ENCODE results near the gene RNPEP. TPM values are rescaled to one million over a fixed set of nuclear protein-coding genes. Genes with fewer than 3 reads are reported as not detected.

Gene RNPEP
- total RNA-seq, 1 donor from 2014 or later, result 51.4 TPM

DNA sequence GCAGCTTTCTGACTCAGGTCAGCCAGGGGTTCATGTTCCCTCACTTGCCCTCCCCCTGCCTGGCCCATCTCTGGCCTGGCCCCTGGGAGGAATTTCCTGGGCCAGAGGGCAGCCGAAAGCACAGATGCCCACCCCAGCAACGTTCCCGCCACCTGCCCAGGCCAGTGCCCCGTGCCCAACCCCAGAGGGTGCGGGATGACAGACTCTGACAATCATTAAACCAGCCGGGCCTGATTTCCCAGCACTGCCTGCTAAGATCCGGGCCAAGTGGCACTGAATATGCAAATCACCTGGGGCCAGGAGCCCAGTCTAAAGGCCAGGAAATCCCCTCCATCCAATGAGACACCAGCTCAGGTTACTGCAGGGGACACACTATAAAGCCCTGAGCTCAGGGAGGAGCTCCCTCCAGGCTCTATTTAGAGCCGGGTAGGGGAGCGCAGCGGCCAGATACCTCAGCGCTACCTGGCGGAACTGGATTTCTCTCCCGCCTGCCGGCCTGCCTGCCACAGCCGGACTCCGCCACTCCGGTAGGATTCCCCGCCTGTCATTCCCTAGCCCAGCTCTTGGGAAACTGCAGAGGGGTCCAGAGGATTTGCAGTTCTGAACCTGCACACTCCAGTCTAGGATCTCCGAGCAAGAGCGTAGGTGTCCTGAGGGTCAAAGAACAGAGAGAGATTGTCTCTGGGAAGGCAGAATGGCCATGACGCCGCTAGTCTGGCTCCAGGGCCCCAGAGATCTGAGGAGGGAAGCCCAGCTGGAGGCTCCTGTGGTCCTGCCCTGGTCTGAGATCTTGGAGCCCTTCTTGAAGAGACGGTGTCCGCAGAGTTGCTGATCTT is 27.9 kb downstream of the RNPEP start, which contains the start of gene ELF3:
Gene ELF3, plus strand, starts transcription at position 408 of the 836 bp plus-strand sequence. CDS start 550 bp downstream, outside the sequence.
- DNase-seq (ENCODE audit: extremely low spot score, unreplicated experiment), result no peak
- Mint-ChIP-seq H3K4me1 (ENCODE audit: unreplicated experiment) (peaks cover 35% of the 10 kb centered on the region), H3K36me3 (ENCODE audit: unreplicated experiment) (peaks cover 6% of the 10 kb centered on the region), H3K27me3 (ENCODE audit: unreplicated experiment) (no peaks in the 10 kb centered on the region), H3K27ac (ENCODE audit: unreplicated experiment) (peak within 1 kb of the TSS; percentile 21), H3K4me3 (ENCODE audit: unreplicated experiment) (no peak within 1 kb of the TSS), H3K9me3 (ENCODE audit: unreplicated experiment) (no peaks in the 10 kb centered on the region)
- TF ChIP-seq, protein P1, sequence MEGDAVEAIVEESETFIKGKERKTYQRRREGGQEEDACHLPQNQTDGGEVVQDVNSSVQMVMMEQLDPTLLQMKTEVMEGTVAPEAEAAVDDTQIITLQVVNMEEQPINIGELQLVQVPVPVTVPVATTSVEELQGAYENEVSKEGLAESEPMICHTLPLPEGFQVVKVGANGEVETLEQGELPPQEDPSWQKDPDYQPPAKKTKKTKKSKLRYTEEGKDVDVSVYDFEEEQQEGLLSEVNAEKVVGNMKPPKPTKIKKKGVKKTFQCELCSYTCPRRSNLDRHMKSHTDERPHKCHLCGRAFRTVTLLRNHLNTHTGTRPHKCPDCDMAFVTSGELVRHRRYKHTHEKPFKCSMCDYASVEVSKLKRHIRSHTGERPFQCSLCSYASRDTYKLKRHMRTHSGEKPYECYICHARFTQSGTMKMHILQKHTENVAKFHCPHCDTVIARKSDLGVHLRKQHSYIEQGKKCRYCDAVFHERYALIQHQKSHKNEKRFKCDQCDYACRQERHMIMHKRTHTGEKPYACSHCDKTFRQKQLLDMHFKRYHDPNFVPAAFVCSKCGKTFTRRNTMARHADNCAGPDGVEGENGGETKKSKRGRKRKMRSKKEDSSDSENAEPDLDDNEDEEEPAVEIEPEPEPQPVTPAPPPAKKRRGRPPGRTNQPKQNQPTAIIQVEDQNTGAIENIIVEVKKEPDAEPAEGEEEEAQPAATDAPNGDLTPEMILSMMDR (IDR thresholded peaks at IDR 0.05), result no peak

DNA sequence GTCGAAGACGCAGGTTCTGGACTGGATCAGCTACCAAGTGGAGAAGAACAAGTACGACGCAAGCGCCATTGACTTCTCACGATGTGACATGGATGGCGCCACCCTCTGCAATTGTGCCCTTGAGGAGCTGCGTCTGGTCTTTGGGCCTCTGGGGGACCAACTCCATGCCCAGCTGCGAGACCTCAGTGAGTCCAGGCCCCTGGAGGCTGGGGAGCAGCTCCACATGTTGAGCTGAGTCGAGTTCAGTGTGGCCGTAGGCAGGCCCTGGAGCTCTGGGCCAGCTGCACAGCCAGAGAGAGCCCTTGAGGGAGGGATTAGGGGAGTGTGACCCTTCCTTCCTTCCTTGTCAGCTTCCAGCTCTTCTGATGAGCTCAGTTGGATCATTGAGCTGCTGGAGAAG is 29.5 kb downstream of the RNPEP start:
- TF ChIP-seq, protein P1 (IDR thresholded peaks at IDR 0.05), result no peak
- no peak overlapping the region for H3K27ac Mint-ChIP-seq (ENCODE audit: unreplicated experiment)
- peaks cover 26% of the 10 kb centered on the region for H3K4me1 Mint-ChIP-seq (ENCODE audit: unreplicated experiment)
- no peaks in the 10 kb centered on the region for H3K9me3 Mint-ChIP-seq (ENCODE audit: unreplicated experiment)
- H3K36me3 Mint-ChIP-seq (ENCODE audit: unreplicated experiment), result peaks cover under 1% of the 10 kb centered on the region
- no peak overlapping the region for H3K4me3 Mint-ChIP-seq (ENCODE audit: unreplicated experiment)
- no peak for DNase-seq (ENCODE audit: extremely low spot score, unreplicated experiment)
- peaks cover 3% of the 10 kb centered on the region for H3K27me3 Mint-ChIP-seq (ENCODE audit: unreplicated experiment)

DNA sequence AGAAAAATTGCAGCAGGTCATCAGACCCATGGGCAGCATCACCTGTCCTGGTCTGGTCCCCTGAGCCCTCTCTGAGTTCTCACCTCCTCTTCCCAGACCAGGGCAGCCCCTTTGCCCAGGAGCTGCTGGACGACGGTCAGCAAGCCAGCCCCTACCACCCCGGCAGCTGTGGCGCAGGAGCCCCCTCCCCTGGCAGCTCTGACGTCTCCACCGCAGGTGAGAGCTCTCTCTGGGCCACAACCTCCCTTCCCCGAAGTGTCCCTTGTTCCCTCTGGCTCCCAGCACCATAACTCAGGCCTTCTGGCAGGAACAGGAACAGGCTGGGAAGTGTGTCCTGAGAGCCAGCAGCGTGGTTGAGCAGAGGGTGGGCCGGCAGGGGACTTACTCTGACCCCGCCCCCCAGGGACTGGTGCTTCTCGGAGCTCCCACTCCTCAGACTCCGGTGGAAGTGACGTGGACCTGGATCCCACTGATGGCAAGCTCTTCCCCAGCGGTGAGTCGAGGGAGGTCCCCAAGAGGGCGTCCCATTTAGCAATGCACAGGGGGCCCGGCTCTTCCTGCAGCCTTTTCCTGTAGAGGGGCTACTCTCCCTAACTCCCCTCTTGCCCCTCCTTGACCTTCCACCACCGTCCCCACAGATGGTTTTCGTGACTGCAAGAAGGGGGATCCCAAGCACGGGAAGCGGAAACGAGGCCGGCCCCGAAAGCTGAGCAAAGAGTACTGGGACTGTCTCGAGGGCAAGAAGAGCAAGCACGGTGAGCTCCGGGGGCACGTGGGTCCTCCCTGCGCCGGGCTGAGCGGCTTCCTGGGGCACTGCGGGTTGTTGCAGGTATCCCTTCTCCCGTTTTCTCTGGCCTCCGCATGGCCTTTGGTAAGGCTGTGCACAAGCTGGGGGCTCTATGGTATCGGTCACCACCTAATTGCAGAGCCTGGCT is 30.4 kb downstream of the RNPEP start:
- no peak for DNase-seq (ENCODE audit: extremely low spot score, unreplicated experiment)
- H3K4me3 Mint-ChIP-seq (ENCODE audit: unreplicated experiment), result no peak overlapping the region

DNA sequence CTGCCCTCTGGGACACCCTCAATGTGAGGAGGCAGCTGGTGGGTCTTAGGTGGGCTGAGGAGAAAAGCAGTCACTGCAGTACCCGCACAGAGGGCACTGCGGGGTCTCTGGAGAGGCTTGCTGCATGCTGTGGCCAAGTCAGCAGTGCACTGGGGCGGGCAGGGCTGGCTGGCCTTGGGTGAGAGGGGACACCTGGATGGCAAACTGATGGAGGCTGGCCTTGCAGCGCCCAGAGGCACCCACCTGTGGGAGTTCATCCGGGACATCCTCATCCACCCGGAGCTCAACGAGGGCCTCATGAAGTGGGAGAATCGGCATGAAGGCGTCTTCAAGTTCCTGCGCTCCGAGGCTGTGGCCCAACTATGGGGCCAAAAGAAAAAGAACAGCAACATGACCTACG is 31.2 kb downstream of the RNPEP start:
- Mint-ChIP-seq H3K36me3 (ENCODE audit: unreplicated experiment) (no peaks in the 10 kb centered on the region), H3K4me3 (ENCODE audit: unreplicated experiment) (no peak overlapping the region), H3K27ac (ENCODE audit: unreplicated experiment) (no peak overlapping the region), H3K9me3 (ENCODE audit: unreplicated experiment) (no peaks in the 10 kb centered on the region), H3K4me1 (ENCODE audit: unreplicated experiment) (peaks cover 16% of the 10 kb centered on the region), H3K27me3 (ENCODE audit: unreplicated experiment) (peaks cover 5% of the 10 kb centered on the region)
- DNase-seq (ENCODE audit: extremely low spot score, unreplicated experiment), result no peak
- TF ChIP-seq, protein P1 (IDR thresholded peaks at IDR 0.05), result no peak

More for the DNA sequence above, 30.4 kb downstream of the RNPEP start:
- Mint-ChIP-seq H3K9me3 (ENCODE audit: unreplicated experiment) (no peaks in the 10 kb centered on the region), H3K27me3 (ENCODE audit: unreplicated experiment) (peaks cover 5% of the 10 kb centered on the region), H3K27ac (ENCODE audit: unreplicated experiment) (no peak overlapping the region), H3K4me1 (ENCODE audit: unreplicated experiment) (peaks cover 19% of the 10 kb centered on the region), H3K36me3 (ENCODE audit: unreplicated experiment) (no peaks in the 10 kb centered on the region)
- TF ChIP-seq, protein P1 (IDR thresholded peaks at IDR 0.05), result no peak
